Testis (tissue), 2 donors: ENCODE results near the gene BTN2A1.

Source experiments
- CTCF ChIP-seq, 3 experiments: fragments of 450-650 bp in 2 of 3; fragments of 200-600 bp in 1 of 3; sonication (generic) in 1 of 3; IDR thresholded peaks; one replicate each; pipeline ENCODE4 v1.5.1; 2016 to 2019; ENCODE audit warnings: antibody characterized with exemption in 3 of 3, mild to moderate bottlenecking in 2 of 3, moderate library complexity in 1 of 3
- POLR2A ChIP-seq: fragments of 450-650 bp; IDR thresholded peaks from one replicate; pipeline ENCODE4 v1.6.1; 2017; ENCODE audit warnings: antibody characterized with exemption, mild to moderate bottlenecking, moderate library complexity

GRCh38 chr6:26500102-26500501 lies 42.3 kb downstream of the BTN2A1 start, which contains the start of gene BTN1A1:
- TF ChIP-seq CTCF (IDR thresholded peaks at IDR 0.05) = no peak
- no peak for TF ChIP-seq POLR2A
